Measurements from ENCODE around the gene MR1.
A peak's percentile ranks its signal among the peaks of the same experiment; 100 is the strongest.

MR1 gene
- total RNA-seq, result 60.9 to 155 (median 102) reads per million in 17 experiments

DNA sequence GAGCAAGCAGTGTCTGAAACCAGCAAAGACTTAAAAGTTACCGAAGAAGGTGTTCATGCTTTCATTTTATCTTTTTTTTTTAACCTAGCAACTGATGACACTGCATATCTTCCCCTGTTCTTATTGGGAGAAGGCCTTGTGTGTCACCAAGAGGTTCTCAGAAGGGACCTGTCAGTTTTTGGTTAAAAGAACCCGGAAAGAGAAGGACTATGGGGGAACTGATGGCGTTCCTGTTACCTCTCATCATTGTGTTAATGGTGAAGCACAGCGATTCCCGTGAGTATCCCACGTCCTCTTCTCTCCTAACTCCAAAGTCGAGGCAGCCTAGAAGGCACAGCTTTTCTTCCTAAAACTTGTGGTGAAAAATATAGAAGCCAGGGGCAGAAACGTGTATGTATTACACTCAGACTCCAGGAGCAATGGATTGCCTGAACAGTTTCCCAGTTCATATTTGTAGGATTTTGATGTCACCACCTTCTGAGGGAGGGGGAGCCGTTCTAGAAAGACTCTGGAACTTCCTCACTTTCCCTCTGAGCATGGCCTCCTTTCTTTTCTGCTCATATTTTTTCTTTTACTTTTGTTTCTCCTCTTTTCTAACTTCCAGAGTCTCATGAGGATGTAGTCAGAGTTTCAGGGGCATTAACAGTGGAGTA, at the start of gene MR1:
MR1 (plus strand) TSS at position 185 of the 653 bp plus-strand sequence; CDS start at position 210, 25 bp downstream.
- peak; percentile 70 to 92 (median 82) for DNase-seq

DNA sequence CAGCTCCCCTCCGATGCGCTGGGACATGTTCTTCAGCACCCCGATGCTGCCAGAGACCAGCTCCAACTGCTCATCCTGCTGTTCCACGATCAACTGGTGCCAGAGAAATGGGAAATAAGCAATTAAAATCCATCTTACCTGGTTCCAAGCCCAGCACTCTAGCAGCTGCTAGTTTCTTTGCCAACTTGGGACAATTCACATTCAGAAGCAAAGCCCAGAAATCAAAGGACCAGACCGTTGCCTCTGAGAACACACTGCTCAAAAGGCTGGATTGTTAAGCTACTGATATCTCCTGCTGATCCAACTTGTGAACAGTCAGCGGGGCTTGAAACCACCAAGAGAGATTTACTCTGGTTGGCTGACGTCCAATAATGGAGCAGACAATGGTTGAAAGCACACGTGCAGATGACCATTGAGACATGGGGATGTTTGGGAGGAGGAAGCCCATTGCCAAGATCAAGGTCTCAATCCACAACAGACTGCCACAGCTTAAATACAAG, 45.5 kb upstream of the MR1 start:
- DNase-seq, result no peak

DNA sequence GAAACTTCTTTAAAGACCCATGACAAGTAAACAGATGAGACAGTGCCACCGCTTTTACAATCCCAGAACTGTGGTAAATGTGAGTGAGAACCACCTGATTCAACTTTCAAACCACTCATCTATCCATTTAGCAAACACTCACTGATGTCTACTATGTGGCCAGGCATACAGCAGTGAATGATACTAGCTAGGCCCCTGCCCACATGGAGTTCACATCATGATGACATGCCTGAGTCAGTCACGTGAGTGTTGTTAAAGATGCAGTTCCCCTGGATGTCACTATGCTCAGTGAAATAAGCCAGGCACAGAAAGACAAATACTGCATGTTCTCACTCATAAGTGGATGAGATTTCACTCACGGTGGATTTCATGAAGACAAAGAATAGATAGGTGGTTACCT, 39.5 kb upstream of the MR1 start:
- DNase-seq, result peak; percentile 21 to 65 (median 44)

DNA sequence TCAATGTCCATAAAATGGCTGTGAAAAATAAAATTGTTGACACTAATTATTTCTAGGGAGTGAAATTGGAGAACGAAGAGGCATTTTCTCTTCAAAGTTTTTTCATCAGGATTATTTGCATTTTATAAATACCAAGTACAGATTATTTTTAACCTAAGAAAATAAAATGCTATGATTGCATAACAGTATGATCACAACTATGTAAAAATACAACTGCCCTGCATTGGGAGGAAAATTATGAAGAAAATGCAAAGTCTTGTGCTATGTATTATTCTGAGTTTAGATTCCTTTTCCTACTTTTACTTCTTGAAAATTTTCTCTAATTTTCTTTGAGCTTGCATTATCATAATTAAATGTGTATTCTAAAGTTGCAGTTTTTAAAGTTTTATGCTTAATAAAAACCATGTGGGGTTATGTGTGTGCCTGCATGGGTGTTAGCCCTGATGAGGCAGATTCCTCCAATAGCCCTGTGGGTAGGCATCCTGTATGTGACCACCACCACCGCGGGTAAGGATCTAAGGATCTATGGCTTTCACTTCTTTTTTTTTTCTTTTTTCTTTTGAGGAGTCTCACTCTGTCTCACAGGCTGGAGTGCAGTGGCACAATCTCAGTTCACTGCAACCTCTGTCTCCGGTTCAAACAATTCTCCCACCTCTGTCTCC, 35.8 kb upstream of the MR1 start:
- DNase-seq, result no peak

DNA sequence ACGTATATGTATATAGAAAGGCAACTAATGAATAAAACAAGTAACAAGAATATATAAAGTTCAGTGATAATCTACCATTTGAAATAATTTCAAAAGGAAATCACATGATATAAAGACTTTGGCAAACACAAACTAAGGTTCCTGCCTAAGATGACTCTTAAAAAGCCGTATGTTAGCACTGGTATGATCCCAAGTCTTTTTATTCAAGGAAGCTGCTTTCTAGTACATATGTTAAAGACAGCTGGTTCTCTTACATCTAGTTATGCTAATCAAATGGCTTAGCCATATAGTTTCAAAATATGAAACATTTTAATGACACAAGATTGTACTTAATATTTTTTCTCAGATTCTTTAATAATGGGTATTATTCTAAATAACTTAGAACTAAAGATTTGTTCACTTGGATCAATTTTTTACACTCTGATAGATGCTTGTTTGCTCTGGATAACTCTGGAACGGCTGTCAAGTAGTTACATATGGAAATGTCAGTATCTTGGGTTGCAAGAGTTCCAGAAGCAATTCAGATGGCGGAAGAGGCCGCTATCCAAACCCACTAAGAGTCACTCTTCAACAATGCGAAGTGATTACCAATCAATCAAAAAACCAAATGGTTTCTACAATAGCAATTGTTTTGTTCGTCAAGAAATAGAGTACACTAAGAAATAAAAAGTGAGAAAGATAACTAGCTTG, 32.5 kb upstream of the MR1 start:
- no peak for DNase-seq

DNA sequence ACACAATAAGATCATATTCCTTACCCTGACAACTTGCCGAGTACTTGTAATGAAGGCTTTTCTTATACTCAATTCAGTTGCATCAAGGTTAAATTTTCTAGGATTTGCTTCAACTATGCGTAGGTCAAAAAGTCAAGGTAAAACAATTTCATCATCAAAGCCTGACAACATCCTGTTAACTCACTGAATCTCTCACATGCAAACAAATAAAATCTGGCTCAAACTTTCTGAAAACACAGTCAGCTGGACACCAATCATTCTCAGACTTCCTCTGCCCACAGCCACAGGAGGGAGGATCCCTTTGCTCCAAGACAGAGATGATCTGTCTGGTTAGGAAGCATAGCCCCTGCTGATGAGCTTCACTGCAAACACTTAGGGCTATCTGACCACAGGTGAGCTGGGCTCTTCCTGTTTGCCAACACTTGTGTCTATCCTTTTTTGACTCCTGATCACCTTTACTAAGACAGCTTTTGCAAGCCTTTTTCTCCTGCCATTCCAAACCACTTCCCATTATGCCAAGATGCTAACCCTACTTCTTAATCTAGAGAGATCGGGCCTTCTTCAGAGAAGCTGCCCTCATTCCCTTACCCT, 31.1 kb upstream of the MR1 start:
- no peak for DNase-seq

DNA sequence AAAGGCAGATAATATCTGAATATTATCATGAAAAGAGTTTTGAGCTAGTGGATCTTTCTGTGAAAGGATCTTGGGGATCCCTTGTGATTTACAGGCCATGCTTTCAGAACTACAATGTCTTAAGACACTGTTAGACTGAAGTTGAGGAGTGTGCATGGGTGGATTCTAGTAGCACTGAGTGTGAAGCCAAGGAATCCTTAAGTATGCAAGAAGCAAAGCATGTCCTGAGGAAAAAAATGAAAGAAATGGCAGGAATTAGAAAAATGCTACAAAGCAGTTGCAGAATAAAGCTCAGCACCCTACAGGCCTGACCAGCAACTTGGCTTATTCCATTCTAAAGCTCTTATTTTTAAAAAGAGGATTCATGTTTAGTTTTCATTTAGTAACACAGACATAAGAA, 23.0 kb upstream of the MR1 start:
- no peak for DNase-seq

DNA sequence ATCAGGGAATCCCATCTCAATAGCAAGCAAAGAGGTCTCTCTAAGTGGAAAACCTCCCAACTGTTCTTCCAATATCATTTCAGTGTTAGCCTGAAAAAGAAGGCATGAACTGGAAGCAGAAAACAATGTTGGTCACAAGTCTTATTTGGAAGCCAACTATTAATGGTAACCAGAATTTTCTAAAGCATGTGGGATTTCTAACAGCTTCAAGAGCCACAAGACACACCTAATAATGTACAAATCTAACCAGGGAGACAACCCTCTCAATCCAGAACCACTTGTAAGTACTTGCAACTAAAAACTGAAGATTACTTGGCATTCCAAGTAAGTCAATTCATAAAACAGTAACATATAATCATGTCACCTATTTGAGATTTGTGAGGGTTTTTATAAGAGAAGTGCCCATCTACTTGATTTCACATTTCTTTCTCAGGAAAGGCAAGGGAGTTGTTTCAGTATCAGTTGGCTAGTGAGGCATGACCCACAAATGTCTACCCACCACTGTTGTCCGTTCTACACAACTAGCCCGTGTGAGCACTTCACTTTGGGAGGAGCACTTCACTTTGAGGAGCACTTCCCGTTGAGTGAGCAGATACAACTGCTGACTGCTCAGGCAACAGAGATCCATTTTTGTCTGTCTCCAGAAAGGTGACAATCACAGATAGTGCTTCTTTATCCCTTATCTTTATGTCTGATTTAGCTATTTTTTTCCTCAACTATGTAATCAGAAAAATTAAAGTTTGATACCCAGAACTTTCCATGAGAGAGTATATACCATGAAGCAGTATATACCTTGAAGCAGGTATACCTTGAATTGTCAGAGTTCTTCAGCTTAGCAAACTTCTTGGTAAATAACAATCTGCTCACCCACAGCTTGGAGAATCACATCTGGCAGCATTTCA, 22.2 kb upstream of the MR1 start:
- no peak for DNase-seq

DNA sequence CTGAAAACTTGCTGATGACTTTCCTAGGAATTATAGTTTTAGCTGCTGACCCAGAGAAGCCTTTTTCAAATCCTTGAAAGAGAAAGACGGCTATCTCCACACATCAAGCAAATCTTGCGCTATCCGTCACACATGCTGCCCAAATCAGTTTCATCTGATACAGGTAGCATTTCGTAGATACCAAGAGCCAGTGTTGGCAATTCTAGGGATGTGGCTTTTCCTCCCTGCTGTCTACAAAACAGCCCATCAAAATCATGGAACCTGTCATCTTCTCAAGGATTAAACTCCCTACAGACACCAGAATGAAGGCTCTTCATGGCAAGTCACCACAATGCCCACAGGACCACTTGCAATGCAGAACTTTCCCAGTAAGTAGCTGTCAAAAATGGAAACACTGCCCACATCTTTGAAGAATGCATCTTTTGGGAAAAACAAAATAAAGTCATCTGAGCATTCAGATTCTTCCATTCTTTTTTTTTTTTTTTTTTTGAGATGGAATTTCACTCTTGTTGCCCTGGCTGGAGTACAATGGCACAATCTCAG, 21.5 kb upstream of the MR1 start:
- no peak for DNase-seq

DNA sequence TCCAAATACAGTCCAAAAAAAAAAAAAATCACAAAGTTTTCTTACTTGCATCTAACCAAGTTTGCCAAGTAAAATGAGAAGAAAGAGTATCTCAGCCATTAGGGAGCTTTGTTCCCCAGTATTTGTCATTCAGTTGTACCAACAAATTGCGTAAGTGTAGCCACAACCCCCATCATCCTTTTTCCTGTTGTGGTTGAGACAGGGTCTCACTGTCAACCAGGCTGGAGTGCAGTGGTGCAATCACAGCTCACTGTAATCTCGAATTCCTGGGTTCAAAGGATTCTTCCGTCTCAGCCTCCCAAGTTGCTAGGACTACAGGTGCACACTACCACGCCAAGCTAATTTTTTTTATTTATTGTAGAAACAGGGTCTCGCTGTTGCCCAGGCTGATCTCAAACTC, 20.6 kb upstream of the MR1 start:
- DNase-seq, result peak; percentile 38 to 67 (median 61)

DNA sequence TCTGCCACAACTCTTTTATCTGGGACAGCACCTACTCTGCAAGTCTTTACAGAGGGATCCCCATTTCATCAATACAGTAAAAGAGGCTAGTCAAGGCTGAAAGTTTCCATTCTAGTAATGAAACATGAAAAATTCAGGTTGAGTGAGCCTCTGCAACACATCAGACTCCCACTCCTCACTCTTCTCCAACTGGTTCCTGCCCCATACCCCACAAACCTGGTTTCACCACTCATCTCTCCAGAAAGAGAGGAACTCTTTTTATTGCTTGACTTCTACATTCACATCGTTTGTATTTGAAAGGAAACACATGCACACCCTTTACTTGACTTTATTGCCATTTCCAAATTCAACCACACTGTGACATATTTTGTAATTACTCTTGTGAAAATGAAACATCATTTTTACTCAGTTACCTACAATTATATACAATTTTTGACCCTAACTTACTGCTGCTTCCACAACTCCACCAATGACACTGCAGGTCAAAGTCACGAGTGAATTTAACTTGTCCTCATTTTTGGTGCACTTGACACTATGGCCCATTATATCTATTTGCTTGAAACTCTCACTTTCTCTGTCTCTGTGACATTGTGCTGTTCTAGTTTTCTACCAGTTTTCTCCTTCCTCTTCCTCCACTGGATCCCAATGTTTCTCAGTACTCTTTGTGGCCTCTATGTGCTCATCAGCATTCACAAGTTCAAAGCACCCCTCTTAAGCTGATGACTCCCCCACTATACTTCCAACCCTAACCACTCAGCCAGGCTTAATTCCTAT, 19.1 kb upstream of the MR1 start:
- DNase-seq, result peak in 1 of 4 experiments; percentile 38

DNA sequence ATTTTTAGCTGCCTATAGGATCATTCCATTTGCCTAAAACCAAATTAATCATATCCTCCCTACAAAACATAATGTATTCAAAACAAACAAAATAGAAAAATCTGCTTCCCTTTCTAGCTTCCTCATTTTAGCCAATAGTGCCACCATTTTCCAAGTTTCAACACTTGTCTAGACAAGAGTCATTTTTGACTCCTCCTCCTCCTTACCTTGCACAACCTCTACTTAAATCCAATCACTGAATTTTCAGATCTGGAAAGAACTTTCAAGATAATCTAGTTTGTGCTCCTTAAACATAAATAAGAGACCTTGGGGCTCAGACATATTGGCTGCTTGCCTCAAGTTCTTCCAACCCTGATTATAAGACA, 18.6 kb upstream of the MR1 start:
- peak; percentile 60 to 94 (median 76) for DNase-seq

DNA sequence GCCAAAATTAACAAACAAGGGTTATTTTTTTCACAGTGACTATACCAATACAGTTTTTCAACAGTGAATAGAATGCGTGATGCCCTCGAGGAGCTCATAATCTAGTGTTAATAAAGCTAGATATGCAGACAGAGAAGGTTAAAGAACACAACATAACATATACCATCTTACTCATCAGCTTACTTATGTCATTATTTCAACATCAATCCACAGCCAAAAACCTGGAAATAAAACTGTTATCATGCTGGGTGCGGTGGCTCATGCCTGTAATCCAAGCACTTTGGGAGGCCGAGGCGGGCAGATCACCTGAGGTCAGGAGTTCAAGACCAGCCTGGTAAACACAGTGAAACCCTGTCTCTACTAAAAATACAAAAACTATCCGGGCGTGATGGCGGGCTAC, 17.2 kb upstream of the MR1 start:
- peak in 1 of 4 experiments; percentile 32 for DNase-seq

DNA sequence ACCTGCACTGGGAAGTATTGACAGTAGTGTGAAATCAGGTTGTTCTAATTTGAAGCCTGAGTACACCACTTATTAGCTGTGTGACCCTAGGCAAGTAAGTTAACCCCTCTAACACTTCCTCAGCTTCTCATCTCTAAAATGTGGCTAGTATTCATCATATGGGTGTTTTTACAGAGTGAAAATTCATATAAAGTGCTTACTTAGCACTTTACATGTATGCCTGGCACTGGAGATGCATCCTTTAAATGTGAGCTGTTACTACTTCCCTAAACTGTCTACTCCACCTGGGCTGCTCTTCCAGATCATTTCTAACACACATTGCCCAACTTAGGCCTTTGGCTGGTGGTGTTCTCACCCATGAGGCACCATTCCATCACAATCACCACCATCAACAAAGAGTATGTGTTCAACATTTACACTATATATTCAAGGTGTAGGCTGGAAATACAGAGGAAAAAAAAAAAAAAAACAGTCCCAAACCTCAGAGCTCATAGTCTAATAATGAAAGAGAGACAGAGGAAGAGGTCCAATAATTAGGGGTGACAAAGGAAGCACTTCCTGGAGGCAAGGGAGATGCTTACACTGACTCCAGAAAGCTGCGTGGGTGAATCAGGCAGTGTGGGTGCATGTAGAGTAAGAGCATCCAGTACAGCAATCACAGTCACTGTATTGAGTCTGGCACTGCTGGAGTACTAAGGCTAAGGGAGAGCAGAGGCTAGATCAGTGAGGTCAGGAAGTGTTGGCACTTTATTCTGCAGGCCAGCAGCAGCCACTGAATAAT, 14.7 kb upstream of the MR1 start:
- peak in 2 of 4 experiments; percentile 50 to 51 for DNase-seq

DNA sequence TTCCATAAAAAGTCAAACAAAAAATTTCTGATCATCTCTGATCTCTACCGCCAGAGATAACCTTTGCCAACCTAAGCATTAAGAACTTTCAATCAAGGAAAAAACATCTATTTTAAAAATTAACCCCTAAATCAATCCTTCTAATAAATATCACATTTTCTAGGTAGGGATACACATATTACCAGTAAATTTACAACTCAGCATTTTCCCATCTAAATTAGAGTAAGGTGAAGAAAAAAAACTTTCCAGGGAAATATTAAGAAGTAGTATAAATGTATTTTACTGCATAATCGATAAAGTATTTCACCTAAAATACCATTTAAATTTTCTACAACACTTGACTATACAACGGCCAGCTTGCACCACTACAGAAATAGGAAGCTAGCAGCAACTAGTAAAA, 12.6 kb upstream of the MR1 start:
- no peak for DNase-seq

DNA sequence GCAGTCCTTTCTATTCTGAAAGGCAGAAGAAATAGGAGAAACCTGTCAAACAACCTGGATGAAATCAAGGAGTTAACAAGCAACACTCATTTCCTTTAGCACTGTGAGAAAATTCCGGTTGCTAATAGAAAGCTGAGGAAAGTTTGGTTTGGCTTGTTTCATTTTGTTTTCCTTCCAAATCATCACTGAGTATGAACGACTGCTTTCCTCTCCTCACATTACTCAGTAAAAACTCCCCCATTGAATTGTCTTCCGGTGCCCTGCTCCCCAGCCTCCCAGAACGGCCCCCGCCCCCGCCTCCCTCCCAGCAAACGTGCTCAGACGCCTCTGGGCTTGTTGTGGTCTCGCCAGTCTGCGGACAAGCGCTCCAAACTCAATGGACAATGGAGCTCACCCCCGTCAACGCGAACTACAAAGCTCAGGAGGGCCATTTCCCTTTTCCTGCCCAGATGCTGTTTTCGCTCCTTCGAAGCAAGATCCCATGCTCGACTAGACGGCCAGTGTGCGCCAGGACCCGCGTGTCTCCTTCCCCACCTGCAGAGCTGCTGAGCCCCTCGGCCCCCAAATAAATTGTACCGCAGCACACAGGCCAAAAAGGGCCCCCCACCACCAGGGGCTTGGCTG, 11.9 kb upstream of the MR1 start:
- peak; percentile 48 to 76 (median 72) for DNase-seq

DNA sequence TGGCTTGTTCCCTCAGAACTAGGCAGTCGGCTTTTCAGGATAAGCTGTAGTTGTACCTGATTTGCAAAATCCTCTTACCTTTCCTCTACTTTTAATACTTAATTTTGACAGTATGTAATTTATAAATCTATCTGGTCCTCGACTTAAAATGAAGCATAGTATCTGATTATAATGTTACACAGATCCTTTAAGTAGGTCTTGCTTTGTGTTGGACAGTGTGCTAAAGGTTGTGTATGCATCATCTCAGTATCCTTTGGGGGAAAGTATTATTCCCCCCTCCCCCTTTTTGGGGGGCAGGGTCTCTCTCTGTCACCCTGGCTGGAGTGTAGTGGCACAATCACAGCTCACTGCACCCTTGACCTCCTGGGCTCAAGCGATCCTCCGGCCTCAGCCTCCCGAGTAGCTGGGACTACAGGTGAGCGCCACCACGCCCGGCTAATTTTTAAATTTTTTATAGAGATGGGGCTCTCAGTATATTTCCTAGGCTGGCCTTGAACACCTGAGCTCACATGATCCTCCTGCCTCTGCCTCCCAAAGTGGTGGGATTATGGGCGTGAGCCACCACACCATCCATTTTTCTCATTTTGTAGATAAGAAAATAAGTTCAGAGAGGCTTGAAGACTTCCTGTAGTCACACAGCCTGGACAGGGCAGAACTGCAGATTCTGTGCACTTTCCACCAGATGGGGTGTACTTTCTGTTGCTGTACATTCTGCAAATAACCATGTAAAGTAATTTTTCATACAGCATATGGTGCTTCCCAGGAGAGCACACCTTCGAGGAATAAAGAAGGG, 10.3 kb upstream of the MR1 start:
- DNase-seq, result no peak

DNA sequence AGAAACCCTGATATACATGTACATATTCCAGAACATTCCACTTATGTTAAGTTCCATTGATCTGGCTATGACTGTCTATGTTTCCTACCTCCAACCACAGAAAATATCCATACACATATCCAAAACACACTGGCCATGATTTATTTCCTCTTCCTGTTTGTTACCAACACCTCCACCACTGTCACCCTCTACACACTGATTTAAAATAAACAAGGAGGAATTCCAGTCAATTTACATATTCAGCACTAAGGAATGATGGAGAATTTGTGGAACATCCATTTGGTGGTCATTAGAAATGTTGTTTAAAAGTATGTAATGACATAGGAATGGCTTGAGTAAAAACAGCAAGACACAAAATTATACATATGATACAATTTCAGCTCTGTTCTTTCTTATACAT, 5.6 kb upstream of the MR1 start:
- DNase-seq, result no peak

DNA sequence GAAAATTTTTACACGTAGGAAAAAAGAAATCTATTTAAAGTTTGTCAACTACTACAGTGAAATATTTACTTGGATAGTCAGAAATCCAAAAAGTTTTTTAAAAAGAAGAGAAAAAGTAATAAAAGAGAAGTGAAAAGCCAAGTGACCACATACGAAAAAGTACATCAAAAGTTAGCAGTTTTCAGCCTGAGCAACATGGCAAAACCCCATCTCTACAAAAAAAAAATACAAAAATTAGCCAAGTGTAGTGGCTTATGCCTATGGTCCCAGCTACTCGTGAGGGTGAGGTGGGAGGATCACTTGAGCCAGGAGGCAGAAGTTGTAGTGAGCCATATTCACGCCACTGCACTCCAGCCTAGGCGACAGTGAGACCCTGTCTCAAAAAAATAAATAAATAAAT, 5.2 kb upstream of the MR1 start:
- no peak for DNase-seq

Data from suppressor macrophage (primary cell).